Measurements from ENCODE around the gene CDKN3.
"Not testable (repeated sequence)": the region's sequence is repeated elsewhere in the genome, so short reads cannot be mapped to it uniquely, and the experiment has no call there.

The CDKN3 gene

GRCh38 chr14:54425068-54425467 is 28.3 kb downstream of the CDKN3 start:
- DNase-seq = no peak

- DNase-seq = no peak
Observed at GRCh38 chr14:54425537-54426274, 28.9 kb downstream of the CDKN3 start.

- no peak for DNase-seq
Observed at GRCh38 chr14:54427871-54428270, 31.1 kb downstream of the CDKN3 start.

- DNase-seq = no peak
Observed at GRCh38 chr14:54428527-54428926, 31.7 kb downstream of the CDKN3 start.

- peak; percentile 86 for DNase-seq
Observed at GRCh38 chr14:54435500-54435981, 38.7 kb downstream of the CDKN3 start.

GRCh38 chr14:54437954-54438353 is 41.1 kb downstream of the CDKN3 start:
- not testable (repeated sequence) for DNase-seq

- no peak for DNase-seq
Observed at GRCh38 chr14:54438703-54439102, 41.9 kb downstream of the CDKN3 start.

- DNase-seq = no peak
Observed at GRCh38 chr14:54440037-54440436, 43.2 kb downstream of the CDKN3 start.

GRCh38 chr14:54440476-54440872 is 43.7 kb downstream of the CDKN3 start:
- no peak for DNase-seq

GRCh38 chr14:54440873-54441868 is 44.4 kb downstream of the CDKN3 start, which contains the start of gene CNIH1:
Gene CNIH1 (minus strand): TSS chr14:54441374. CDS start chr14:54441327, 47 bp downstream.
- DNase-seq = peak; percentile 94

- DNase-seq = not testable (repeated sequence)
Observed at GRCh38 chr14:54442961-54443360, 46.2 kb downstream of the CDKN3 start.

GRCh38 chr14:54443981-54444380 is 47.2 kb downstream of the CDKN3 start:
- no peak for DNase-seq

- no peak for DNase-seq
Observed at GRCh38 chr14:54444681-54445080, 47.9 kb downstream of the CDKN3 start.

GRCh38 chr14:54446161-54446693 is 49.4 kb downstream of the CDKN3 start:
- DNase-seq = no peak

GRCh38 chr14:54447231-54447692 is 50.5 kb downstream of the CDKN3 start:
- no peak for DNase-seq

- DNase-seq = no peak
Observed at GRCh38 chr14:54450535-54450934, 53.7 kb downstream of the CDKN3 start.

- no peak for DNase-seq
Observed at GRCh38 chr14:54451121-54451601, 54.4 kb downstream of the CDKN3 start.

- DNase-seq = no peak
Observed at GRCh38 chr14:54451961-54452360, 55.2 kb downstream of the CDKN3 start.

GRCh38 chr14:54453252-54453651 is 56.4 kb downstream of the CDKN3 start:
- no peak for DNase-seq

- not testable (repeated sequence) for DNase-seq
Observed at GRCh38 chr14:54453990-54454389, 57.2 kb downstream of the CDKN3 start.

GRCh38 chr14:54455363-54455762 is 58.6 kb downstream of the CDKN3 start:
- DNase-seq = no peak

- DNase-seq = not testable (repeated sequence)
Observed at GRCh38 chr14:54456820-54457608, 60.2 kb downstream of the CDKN3 start.

Measured in activated CD4-positive, alpha-beta T cell treated with anti-CD3 and anti-CD28 coated beads, Interleukin-2, amount 50 U/mL, for 16 hours (primary cell).